Activated naive CD8-positive, alpha-beta T cell treated with anti-CD3 and anti-CD28 coated beads, Interleukin-2, amount 50 U/mL, for 16 hours (primary cell): ENCODE results near the gene DDT.
"Not testable (repeated sequence)": the region's sequence is repeated elsewhere in the genome, so short reads cannot be mapped to it uniquely, and the experiment has no call there.

ENCODE experiments used
- DNase-seq: peaks from one replicate; pipeline ENCODE4 v3.0.0-alpha.2; 2020; ENCODE audit warnings: low read depth, low spot score

The DDT gene

DNA sequence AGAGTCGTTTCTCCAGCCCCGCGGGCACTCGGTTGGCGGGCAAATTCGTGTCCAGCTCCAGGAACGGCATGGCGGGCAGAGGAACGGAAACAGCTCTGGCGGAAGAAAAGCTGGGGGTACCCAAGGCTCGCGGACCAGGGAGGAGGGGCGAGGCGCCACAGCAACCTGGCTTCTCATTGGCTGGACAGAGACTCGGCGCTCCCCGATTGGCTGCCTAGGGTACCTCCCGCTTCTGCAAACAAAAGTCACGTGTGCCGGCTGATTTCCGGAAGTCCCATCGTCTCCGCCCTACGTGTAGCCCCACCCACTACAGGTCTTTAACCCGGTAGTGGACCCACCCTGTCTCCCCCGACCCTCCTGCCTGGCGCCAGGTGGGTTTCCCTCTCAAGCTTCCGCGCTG lies at the start of gene DDT:
DDT (minus strand) TSS at position 97 of the 400 bp plus-strand sequence; CDS start at position 70, 27 bp downstream.
- DNase-seq: not testable (repeated sequence)

DNA sequence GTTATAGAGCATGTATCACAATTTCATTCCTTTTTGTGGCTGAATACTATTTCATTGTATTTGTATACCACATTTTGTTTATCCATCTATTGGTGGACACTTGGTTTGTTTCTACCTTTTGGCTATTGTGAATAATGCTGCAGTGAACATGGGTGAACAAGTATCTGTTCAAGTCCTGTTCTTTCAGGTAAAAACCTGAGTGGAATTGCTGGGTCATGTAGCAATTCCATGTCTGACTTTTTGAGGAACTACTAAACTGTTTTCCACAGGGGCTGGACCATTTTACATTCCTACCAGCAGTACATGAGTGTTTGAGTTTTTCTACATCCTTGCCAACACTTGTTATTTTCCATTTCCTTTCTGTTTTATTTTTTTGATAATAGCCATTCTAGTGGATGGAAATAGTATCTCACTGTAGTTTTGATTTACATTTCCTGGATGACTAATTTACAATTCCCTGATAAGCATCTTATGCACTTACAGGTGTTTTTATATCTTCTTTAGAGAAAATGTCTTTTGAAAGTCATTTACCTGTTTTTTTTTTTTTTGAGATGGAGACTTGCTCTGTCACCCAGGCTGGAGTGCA lies 49.1 kb upstream of the DDT start:
- DNase-seq: no peak

DNA sequence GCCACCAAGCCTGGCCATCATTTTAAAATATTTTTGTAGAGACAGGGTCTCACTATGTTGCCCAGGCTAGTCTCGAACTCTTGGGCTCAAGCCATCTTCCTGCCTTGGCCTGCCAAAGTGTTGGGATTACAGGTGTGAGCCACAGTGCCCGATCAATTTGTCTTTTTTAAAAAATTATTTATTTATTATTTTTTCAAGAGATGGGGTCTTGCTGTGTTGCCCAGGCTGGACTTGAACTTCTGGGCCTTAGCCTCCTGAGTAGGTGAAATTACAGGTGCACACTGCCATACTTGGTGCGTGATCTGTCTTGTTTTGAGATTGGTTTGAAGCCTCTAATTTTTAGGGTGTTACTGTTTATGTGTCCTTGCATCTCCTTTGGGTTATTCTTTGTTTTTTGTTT lies 47.1 kb upstream of the DDT start:
- DNase-seq: no peak

DNA sequence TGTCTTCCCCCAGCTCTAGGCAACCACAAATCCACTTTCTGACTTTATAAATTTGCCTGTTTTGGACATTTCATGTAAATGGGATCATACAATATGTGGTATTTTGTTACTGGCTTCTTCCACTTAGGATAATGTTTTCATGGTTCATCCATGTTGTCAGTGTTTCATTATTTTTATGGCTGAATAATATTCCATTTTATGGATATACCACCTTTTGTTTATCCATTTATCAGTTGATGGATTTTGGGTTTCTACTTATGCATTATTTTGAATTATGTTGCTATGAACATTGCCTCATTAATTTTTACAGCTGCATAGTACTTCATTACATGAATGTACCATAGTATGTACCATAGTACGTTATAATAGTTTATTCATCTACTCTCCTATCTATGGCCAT lies 41.9 kb upstream of the DDT start:
- DNase-seq: no peak

DNA sequence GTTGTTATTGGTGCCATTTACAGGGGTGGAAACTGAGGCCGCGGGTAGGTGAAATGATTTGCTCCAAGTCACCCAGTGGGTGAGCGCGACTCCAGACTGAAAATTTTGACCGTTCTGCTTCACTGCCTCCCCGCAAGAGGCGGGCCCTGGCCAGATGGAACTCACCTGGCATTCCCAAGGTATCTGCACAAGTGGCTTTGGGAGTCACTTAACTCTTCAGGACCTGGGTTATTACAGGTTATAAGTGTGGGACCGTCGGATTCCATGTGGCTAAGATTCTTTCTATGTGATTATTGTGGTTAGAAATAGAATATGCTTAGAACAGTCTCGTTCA lies 37.5 kb upstream of the DDT start:
- DNase-seq: no peak

DNA sequence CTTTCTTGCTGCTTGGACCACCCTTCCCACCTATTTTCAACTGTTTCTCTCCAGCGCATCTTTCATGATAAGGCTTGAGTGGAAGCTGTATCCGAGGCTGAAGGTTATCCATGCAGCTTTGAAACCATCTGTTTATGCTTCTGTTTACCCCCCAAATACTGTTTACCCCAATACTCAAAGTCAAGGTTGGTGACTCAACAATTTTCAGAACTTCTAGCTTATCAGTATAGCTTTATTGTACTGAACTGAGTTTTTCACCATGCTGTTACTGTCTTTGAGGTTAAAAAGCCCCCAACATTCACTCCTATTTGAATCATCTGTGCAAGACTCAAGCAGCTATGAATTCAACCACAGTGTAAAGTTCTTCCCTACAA lies 35.8 kb upstream of the DDT start:
- no peak for DNase-seq

DNA sequence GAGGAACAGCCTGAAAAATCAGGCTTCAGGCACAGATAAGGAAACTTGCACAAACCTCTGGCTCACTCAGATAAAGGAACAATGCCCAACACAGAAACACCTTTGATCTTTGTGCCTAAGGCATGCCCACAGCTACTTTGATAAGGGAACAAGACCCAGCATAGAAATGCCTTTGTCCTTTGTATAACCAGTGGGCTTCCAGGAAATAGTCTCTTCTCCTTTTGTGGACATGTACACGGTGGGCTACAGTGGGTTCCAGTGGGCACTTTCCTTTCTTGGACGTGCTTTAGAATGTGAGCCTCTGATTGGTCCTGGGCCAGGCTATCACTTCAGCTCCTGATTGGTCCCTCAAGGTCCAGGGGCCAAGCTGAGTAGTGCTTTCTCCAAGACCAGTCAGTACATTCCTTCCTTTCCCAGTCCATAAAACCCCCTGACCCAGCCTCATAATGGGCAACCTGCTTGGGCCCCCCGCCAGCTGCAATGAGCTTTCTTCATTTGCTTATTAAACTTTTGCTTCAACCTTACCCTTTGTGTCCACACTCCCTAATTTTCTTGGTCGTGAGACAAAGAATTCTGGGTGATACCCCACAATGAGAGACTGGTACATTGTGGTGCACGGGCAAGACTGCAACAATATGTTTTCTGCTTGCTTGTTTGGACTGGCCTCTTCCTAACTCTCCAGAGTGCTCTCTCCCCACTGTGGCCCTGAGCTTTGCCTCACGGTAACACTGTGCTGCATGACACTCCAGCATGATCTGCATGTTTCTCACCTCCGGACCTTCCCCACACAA lies 35.2 kb upstream of the DDT start:
- DNase-seq: no peak

DNA sequence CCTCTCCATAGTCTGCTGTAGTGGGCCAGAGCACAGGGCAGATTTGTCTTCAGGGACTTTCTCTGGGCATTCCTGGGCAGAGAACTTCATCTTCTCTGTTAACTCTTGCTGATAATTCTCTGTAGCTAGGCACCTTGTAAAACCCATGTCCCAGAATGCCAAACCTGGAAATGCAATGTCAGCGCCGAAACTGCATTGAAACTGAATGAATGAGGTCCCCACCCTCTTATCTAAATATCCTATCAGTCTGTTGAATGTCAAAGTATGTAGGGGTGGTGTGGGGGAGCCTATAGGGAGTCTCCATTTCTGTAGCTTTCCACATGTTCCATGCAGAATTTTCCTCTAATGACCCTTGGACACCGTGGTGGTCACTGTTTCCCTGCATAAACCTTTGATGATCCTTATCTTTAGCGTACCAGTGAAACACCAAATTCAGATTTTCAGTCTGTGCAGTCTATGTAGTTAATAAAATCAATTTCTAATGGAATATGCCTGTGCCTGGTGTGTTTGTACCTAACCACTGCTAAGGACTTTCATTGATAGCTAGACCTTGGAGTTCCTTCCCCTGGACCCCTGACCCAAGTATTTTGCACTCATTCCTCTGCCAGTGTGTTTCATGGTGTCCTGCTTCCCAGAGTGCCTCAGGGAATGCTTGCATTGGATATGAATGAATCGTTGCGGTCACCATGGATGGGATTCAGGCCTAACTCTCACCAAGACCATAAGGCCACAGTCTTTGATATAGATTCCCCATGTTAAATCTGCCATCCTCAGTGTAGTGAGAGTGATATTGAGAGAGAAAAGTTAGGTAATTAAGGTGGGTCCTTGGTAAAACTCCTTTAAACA lies 34.4 kb upstream of the DDT start:
- no peak for DNase-seq

DNA sequence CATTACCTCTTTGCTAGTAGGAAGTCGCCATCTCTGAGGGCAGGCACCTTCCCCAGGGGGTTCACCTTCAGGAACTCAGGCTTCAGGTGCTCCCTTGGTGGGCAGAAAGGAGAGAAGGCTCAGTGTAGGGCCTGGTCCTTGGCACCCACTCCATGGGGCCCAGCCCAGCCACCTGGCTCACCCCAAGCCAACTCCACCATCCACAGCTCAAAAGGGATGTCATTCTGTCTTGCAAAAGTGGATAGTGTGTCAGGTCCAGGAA lies 33.7 kb upstream of the DDT start:
- no peak for DNase-seq

DNA sequence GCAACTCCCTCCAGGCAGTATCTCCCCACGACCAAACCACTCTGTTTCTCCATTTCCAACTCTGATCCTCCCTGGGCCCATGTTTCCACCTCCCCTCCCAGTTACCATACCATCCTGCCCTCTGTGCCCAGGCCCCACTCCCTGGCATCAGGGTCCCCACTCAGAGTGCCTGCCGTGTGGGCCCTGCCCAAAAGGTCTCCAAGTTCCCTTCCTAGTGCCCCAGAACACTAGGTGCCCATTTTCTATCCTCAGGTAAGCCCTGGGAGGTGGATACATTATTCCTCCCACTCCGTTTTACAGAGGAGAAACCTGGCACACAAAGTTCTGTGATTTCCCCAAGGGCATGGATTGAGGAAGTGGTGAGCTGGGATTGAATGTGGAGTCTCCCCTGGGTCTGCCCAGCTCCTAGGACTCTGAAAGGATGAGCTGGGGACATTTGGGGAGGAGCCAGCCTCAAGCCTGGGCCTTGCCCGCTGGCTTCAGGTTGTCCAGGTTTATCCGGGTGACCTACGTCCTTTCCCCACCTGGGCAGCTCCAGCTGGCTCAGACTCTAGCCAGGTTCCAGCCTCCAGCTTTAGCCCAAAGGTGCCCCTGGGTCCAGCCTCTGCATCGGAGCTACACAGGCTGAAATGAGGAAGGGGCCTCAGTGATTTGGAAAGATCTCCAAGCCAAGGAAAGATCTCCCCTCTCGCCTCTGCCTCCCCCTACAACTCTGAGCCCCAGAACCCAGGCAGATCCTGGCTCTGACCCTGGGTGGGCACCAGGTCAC lies 33.2 kb upstream of the DDT start:
- no peak for DNase-seq

DNA sequence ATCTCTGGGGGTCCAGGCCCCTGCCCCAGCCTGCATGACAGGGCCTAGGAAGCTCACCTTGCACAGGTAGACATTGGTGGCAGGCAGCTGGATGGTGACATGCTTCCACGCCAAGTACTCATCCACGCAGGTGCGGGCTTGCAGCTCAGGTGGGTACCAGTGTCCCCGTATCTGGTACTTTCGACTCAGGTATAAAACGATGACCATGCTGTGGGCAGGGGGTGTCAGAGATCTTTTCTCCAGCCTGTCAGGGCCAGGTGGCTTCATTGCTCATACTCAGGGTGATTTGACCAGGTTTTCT lies 32.6 kb upstream of the DDT start:
- no peak for DNase-seq

DNA sequence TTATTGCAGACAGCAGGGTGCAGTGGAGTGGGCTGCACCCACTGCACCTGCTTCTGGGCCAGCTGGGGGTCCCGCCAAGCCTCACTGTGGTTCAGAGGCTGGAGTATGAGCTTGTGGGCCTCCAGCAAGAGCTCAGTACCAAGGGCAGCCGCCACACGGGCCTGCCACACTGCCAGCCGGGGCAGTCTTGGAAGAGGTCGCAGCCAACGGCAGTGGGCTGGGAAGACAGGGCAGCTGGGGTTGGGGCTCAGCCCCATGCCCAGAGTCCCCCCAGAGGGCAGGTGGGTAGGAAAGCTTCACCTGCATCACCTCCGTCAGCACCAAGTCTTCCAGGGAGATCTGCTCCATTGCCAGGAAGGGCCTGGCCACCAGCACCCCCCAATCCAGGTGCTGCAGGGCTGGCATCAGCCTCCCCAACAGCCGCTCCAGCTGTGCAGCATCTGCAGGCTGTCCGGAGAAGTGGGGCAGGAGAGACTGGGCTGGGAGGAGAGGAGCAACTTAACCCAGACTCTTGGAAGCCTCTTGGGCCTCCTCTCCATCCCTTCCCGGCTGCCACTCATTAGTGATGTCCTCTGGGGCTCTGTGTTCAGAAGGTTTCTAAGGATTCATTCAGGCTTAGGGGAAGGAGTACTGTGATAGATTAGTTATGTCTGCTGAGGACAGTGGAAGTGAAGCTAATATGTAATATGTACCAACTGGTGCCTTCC lies 32.1 kb upstream of the DDT start:
- no peak for DNase-seq

DNA sequence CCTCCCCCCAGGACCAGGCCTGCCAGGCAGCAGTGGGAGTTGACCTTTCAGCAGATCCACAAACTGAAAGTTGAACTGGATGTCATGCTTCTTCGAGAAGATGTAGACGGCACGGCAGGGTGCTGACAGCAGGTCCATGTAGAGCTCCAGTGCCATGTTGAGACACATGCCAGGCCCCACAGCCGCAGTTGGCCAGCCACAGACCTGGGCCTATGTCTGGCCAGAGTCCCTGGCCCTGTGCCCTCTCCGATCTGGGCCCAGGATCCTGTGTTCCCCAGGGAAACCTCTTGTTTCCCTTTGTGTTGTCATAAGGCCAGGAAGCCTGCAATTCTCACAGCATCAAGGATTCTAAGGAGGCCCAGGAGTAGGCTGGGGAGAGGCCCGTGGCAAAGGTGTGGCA lies 31.0 kb upstream of the DDT start, which contains the start of gene GSTT4:
GSTT4 (minus strand) TSS at position 253 of the 400 bp plus-strand sequence; CDS start at position 156, 97 bp downstream.
- DNase-seq: no peak

DNA sequence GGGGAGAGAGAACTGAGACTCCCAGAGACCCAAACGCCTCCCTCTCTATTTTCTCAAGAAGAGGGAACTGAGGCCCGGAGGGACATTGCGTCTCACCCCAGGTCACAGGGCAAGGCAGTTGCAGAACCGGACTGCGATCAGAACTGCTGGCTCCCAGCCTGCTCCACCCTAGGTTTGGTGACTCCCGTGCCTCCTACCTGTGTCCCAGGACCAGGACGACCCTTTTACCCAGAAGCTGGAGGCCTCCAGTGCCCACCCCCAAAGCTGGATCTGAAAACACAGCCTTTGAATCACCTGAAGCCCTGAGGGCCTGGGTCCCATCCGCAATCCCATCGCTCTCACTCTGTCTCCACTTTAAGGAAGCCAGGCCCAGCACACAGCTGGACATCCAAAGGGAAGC lies 29.6 kb upstream of the DDT start:
- no peak for DNase-seq

DNA sequence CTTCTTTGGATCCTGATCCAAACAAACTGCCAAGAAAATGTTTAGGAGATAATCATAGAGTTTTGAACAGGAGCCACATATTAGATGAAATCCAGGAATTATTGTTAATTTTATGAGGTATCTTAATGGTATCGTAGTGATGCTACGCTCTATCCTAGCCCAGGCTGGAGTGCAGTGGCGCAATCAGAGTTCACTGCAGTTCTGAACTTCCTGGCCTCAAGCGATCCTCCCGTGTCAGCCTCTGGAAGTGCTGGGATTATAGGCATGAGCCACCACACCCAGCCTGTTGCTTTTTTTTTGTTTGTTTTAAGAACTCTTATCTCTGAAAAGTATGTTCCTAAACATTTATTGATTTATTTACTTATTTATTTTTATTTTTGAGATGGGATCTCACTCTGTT lies 28.6 kb upstream of the DDT start:
- DNase-seq: no peak

DNA sequence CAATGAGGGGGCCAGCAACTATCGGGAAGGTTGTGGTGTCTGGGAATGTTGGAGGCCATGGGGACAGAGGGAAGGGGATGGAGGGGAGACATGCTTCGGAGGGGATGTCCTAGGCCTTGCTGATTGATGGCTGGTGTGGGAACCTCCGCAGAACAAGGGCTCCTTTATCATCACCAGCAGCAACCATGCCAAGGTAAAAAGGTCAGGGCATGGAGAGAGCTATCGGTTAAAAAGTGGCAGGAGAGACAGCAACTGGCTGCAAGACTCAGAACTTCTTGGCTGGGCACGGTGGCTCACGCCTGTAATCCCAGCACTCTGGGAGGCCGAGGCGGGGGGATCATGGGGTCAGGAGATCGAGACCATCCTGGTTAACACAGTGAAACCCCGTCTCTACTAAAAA lies 28.0 kb upstream of the DDT start:
- no peak for DNase-seq

DNA sequence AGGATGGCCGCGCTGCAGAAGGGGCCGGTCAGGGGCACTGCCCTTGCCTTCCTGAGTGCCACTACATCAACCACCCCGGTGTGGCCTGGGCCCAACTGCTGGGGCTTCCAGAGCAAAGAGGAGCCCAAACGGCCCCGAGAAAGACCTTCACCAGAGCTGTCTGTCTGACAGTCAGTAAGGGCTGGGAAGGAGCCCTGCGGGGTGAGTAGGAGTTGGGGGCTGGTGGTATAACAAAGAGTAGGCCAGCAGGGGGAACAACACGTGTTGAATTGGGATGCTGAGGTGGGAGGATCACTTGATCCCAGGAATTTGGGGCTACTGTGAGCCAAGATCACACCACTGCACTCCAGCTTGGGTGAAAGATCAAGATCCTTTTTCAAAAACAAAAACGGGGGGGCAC lies 27.1 kb upstream of the DDT start:
- DNase-seq: no peak

DNA sequence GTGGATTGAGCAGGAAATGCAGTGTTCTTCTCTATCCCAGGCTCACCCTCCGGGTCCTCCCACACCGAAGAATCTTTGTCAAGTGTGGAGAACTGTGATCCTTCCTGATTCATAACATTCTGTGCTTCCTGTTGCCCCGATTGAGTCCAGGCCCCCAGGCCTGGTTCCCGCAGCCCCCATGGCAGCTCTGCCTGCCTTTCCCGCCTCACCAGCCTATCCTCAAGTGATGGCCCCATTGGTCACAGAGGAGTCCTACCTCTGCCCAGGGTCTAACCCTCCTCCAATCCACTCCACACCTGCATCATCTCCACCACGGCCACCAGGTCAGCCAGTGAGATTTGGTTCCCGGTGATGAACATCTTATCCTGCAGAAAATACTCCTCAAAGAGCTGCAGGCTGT lies 25.5 kb upstream of the DDT start:
- not testable (repeated sequence) for DNase-seq

DNA sequence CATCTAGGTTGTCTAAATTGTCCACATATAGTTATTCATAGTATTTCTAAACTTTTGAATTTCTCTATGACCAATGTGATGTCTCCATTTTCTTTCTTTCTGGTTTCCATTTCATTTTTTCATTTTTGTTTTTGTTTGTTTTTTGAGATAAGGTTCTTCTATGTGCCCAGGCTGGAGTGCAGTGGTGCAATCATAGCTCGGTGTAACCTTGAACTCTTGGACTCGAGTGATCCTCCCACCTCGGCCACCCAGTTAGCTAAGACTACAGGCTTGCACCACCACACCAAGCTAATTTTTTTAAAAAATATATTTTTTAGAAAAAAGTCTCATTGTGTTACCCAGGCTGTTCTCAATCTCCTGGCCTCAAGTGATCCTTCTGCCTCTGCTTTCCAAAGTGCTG lies 22.9 kb upstream of the DDT start:
- no peak for DNase-seq

DNA sequence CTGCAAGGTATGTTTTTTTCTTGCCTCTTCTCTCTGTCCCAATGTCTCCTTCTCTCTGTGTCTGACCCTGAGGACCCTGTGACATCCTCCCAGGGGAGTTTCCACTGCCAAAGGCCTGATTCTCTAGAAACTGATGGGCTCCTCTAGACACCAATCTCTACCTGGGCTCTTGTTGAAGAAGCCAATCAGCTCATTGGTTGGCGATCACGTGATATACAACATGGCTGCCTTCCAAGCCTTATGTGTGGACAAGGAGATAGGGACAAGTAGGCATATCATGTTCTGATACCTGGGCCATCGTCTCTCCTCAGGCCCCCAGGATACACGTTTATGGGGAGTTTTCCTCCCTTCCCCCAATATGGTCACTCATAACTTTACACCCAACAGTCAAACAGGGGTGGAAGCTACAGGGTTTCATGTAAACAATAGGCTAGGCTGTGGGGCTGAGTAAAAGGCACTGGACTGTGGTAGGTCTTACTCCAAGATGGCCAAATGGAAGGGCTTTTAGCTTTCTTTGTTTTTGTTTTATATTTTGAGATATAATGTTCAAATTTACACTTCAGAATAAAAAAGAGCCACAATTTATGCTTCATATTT lies 19.4 kb upstream of the DDT start:
- not testable (repeated sequence) for DNase-seq

DNA sequence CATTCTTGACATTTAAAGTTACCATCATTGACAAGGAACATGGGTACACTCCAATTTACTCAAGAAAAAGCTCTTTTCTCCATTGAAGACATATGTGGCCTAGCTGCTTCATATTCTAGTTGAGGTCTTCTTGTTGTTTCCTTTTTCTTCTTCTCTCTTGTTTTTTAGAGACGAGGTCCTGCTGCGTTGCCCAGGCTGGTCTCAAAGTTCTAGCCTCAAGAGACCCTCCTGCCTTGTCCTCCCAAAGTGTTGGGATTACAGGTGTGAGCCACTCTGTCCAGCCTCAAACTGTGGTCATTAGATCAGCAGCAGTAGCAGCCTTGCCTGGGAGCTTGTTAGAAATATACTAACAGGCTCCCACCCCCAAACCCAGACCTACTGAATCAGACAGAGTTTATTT lies 18.8 kb upstream of the DDT start:
- not testable (repeated sequence) for DNase-seq
